Retinal pigment epithelial cell (primary cell): ENCODE results near the gene NKIRAS1.

Experiments used
- DNase-seq: peaks from one replicate; pipeline ENCODE4 v3.0.0-alpha.2; 2010; ENCODE audit warnings: low read depth
- H3K4me3 ChIP-seq: 2 replicates; pipeline ENCODE4 v1.5.1; 2011; ENCODE audit warnings: mild to moderate bottlenecking, low read length, control low read depth, moderate library complexity
- CTCF ChIP-seq: conservative IDR thresholded peaks from 2 replicates; pipeline ENCODE4 v1.5.1; 2011; ENCODE audit warnings: low read depth, low read length, control low read depth, inconsistent platforms

NKIRAS1 gene

DNA sequence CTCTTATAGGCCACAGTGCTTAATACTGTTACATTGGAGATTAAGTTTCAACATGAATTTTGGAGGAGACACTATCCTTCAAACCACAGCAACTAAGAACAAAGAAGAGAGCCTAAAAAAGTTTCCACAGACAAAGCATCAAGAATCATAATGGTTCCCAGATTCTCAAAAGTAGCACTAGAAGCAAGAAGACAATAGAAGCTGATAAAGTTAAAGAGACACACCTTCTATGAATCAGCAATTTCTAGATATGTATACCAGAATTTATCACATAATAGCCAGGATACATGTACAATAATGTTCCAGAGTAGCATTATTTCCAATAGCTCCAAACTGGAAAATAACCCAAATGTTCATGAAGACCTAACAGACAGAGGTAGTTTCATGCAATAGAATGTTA is 12.2 kb downstream of the NKIRAS1 start:
- TF ChIP-seq CTCF, result no peak
- H3K4me3 ChIP-seq, result no peak overlapping the region
- no peak for DNase-seq

- TF ChIP-seq CTCF, result no peak
- no peak for DNase-seq
- no peak overlapping the region for H3K4me3 ChIP-seq
These were observed 16.0 kb downstream of the NKIRAS1 start for GRCh38 chr3:23900744-23901143.

- TF ChIP-seq CTCF, result no peak
- no peak overlapping the region for H3K4me3 ChIP-seq
- DNase-seq, result no peak
These were observed 21.6 kb downstream of the NKIRAS1 start for GRCh38 chr3:23895181-23895580.

DNA sequence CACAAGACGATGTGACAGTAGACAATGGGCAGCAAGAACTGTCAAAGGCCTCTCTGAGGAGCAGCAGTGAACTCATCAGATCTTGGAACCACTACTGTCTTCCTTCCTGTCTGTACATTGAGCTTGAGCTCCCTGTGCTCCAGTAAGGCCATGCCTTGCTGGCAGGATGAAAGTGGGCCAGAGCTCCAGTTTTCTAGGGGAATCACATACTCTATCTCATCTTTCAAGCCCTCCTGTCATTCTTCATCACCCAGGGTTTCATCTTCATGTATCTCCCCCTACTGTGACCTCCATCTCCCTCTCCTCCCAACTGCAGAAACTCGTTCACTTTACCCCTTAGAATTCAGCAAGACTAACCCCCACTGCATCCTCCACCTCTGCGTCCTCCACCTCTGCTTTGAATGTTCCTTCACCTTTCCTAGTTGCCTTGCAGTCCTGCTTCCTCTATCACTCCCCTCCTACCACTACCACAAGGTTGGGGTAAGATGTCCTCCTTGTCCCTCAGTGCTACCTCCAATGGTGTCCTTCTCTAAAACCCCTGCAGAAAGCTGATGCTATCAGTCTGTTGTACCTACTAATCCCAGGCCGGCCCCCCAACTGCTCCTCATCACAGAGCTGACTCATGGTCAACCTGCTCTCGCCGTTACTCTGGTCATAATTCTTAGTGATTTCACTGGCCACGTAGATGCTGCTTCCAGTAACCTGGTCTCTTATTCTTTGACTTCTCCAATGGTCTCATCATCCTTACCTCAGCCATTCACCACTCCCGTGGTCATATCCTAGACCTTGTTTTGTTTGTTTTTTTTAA is 22.3 kb downstream of the NKIRAS1 start:
- no peak for DNase-seq
- H3K4me3 ChIP-seq, result no peak overlapping the region
- TF ChIP-seq CTCF, result no peak

GRCh38 chr3:23889950-23890349 is 26.8 kb downstream of the NKIRAS1 start:
- H3K4me3 ChIP-seq, result no peak overlapping the region
- no peak for DNase-seq
- no peak for TF ChIP-seq CTCF

DNA sequence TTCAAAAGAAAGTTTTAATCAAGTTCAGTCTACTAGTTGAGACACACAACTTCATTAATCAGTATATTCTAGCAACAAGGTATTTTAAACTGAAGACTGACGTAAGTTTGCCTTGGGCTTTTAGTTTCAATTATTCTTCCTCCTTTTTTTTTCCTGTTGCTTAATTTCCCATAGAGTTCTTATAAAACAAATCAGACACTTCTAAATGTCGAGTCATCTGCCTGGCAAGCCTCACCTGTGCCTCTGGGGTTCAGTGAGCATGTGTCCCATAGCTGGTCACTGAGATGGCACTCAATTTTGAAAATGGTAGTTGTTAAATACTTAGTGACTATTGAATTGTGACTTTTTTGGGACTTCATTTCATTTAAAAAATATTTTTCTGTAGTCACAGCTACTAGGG is 27.4 kb downstream of the NKIRAS1 start:
- H3K4me3 ChIP-seq, result no peak overlapping the region
- no peak for TF ChIP-seq CTCF
- DNase-seq, result no peak

DNA sequence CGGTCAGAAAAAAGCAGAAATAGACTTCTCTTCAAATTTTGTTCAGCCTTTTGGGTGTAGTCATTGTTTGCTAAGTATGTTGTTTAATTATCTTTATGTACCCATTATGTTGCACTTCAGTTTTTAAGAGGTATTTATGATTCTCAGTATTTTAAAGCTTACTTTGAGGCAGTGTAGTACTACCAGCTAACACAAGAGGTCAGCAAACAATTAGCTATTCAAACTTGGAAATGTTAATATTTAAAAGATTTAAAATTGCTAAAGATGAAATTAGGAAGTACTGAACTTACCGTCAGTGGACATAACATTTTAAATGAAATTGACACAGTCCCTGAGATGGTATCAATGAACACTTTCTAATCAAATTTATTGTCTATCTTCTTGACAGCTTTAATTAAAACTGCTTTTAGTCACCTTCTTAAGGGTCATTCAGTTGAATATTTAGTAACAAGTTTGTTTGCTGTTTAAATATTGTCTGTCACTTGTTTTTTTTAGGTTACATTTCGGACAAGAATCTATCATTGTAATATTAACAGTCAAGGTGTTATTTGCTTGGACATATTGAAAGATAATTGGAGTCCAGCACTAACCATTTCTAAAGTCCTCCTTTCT is 28.1 kb downstream of the NKIRAS1 start:
- DNase-seq, result no peak
- TF ChIP-seq CTCF, result peak; percentile 74
- H3K4me3 ChIP-seq, result no peak overlapping the region
